ENCODE data around the gene RIN2.

DNA sequence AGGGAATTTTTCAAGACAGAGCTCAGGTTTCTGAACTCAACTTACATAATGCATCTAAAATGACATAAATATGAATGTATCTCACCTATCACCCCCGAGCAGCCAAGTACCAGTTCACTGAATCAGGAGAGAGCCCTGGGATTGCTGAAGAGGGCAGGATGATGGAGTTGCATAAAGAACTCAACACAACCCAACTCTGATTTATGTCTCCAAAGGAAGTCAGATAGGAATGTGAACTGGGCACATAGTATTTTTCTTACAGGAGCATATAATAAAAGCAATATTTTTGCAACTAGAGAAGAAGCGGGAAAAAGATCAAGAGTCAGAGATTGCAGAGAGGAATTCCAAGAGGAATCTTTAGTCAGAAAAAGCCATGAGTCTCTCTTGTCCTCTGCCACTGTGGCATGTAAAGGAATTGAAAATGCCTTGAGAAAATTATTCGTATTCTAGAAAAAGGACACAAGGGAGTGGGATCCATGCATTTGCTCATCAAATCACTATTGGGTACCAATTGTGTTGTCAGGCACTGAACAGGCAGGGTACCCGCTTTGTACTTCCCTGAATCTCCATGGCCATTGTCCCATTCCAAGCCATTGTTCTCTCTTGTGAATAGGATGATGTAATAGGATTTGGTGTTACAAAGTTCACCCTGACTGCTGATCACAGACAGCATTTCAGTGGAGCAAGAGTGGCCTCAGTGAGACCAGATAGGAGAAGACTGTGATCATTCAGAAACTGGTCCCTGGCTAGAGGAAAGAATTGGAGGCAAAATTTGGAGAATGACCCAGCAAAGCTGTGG is 16.3 kb downstream of the RIN2 start:
- TF ChIP-seq, protein P1, sequence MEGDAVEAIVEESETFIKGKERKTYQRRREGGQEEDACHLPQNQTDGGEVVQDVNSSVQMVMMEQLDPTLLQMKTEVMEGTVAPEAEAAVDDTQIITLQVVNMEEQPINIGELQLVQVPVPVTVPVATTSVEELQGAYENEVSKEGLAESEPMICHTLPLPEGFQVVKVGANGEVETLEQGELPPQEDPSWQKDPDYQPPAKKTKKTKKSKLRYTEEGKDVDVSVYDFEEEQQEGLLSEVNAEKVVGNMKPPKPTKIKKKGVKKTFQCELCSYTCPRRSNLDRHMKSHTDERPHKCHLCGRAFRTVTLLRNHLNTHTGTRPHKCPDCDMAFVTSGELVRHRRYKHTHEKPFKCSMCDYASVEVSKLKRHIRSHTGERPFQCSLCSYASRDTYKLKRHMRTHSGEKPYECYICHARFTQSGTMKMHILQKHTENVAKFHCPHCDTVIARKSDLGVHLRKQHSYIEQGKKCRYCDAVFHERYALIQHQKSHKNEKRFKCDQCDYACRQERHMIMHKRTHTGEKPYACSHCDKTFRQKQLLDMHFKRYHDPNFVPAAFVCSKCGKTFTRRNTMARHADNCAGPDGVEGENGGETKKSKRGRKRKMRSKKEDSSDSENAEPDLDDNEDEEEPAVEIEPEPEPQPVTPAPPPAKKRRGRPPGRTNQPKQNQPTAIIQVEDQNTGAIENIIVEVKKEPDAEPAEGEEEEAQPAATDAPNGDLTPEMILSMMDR (CRISPR knock-in tag; IDR thresholded peaks at IDR 0.05), result no peak
- TF ChIP-seq, protein P2, sequence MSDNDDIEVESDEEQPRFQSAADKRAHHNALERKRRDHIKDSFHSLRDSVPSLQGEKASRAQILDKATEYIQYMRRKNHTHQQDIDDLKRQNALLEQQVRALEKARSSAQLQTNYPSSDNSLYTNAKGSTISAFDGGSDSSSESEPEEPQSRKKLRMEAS (IDR thresholded peaks at IDR 0.05), result no peak
- TF ChIP-seq ZNF34 (CRISPR knock-in tag; IDR thresholded peaks at IDR 0.05; ENCODE audit: borderline replicate concordance), result no peak

Data from HepG2 (cell line).